ENCODE data around the gene RIPPLY1.

The RIPPLY1 gene

DNA sequence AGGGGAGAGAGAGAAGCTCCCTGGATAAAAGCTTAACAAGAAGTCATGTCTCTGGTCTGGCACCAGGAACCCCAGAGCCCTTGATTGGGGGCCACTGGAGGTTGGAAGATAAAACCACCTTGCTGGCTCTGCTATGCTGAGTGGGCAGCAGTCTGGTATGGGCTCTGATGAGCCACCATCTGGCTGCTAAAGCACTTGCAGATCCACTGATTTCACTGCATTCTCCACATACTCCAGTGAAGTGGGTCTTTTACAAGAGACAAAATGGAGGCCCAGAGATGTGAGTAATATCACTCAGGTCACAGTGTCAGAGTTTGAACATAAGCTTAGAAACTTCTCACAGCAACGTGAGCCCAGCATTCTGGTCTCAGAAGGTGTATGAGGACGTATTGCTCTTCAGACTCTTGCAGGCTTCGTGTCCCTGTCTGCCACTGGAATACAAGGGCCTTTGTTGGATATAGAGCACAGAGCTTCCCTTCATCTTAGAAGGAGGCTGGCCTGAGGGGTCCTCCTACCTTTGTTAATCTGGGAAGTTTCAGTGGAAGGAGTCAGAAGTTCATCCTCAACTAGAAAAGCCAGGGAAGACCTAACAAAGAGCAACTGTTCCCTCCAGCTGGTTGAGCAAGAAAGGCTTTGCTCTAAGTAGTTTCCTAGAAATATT lies 28.8 kb upstream of the RIPPLY1 start:
- TF ChIP-seq POLR2A (IDR thresholded peaks at IDR 0.05; ENCODE audit: low read depth, low read length), result no peak
- no peak for FAIRE-seq
- no peak for DNase-seq (ENCODE audit: insufficient read length, low spot score)

DNA sequence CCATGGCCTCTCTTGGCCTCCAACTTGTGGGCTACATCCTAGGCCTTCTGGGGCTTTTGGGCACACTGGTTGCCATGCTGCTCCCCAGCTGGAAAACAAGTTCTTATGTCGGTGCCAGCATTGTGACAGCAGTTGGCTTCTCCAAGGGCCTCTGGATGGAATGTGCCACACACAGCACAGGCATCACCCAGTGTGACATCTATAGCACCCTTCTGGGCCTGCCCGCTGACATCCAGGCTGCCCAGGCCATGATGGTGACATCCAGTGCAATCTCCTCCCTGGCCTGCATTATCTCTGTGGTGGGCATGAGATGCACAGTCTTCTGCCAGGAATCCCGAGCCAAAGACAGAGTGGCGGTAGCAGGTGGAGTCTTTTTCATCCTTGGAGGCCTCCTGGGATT lies 25.1 kb upstream of the RIPPLY1 start:
- FAIRE-seq (no peak), DNase-seq (ENCODE audit: insufficient read length, low spot score) (no peak)
- TF ChIP-seq POLR2A (IDR thresholded peaks at IDR 0.05; ENCODE audit: low read depth, low read length), result no peak

- DNase-seq (ENCODE audit: insufficient read length, low spot score), result no peak
- no peak for FAIRE-seq
- no peak for TF ChIP-seq POLR2A (IDR thresholded peaks at IDR 0.05; ENCODE audit: low read depth, low read length)
These were observed 24.6 kb upstream of the RIPPLY1 start for GRCh38 chrX:106927700-106928099.

DNA sequence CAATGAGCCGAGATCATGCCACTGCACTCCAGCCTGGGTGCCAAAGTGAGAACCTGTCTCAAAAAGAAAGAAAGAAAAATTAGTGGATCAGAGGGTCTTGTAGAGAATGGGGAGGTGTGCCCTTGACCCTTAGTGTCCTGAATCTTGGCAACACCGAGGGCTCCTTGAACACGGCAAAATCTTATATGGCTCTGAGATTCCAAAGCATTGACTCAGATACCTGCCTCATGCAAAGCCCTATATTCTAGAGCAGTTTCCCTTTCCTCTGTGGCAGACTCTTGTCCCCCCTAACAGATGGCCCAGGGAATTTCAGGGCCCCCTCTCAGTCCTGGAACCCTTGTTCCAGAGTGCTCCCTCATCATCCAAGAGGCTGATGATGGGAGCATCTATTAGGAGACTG lies 23.9 kb upstream of the RIPPLY1 start:
- DNase-seq (ENCODE audit: insufficient read length, low spot score) (no peak), FAIRE-seq (no peak)
- TF ChIP-seq POLR2A (IDR thresholded peaks at IDR 0.05; ENCODE audit: low read depth, low read length), result no peak

DNA sequence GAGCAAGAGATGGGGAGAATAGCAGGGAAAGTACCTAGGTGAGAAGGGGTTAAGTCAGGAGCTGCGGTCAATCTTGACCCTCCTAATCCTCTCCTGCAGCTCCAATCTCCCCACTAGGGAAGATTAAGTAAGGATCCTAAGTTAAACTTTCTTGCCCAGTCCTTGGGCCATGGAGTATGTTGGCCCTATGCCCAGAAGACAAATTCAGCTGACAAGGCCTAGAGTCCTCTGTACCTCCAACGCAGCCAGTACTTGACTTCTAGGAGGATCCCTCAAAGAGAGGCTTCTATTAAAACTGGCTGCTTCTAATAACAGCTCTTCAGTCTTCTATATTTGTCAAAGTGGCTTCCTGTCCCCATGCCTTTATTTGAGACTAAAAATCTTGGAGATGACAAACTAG lies 18.5 kb upstream of the RIPPLY1 start:
- no peak for FAIRE-seq
- TF ChIP-seq POLR2A (IDR thresholded peaks at IDR 0.05; ENCODE audit: low read depth, low read length), result no peak

DNA sequence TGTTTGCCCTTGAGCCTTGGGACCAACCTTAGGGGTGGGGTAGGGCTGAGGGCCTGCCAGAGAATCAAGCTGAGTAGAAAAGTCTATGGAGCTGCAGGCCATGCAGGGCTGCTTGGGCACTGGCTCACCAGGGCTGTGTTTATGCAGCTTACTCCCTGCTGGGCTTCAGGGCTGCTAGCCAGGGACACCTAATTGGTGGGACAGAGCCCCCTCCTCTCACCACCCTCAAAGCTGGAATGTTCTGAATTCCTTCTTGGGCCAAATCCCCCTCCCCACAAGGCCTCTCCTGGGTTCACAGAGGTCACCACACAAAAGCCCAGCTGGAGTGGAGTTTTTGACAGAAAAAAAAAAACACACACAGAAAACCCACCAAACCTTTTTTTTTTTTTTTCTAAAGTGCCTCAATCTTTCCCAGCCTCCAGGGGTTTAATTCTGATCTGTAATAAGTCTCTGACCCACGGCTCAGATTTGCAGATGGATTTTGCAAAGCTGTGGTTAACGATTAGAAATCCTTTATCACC lies 16.9 kb upstream of the RIPPLY1 start, which contains the start of gene CLDN2:
Gene CLDN2 (plus strand): TSS at position 471 of the 521 bp plus-strand sequence. CDS start 7,827 bp downstream, outside the sequence.
- no peak for FAIRE-seq
- DNase-seq (ENCODE audit: insufficient read length, low spot score), result no peak
- no peak for TF ChIP-seq POLR2A (IDR thresholded peaks at IDR 0.05; ENCODE audit: low read depth, low read length)

More for the DNA sequence above, 18.5 kb upstream of the RIPPLY1 start:
- no peak for DNase-seq (ENCODE audit: insufficient read length, low spot score)

DNA sequence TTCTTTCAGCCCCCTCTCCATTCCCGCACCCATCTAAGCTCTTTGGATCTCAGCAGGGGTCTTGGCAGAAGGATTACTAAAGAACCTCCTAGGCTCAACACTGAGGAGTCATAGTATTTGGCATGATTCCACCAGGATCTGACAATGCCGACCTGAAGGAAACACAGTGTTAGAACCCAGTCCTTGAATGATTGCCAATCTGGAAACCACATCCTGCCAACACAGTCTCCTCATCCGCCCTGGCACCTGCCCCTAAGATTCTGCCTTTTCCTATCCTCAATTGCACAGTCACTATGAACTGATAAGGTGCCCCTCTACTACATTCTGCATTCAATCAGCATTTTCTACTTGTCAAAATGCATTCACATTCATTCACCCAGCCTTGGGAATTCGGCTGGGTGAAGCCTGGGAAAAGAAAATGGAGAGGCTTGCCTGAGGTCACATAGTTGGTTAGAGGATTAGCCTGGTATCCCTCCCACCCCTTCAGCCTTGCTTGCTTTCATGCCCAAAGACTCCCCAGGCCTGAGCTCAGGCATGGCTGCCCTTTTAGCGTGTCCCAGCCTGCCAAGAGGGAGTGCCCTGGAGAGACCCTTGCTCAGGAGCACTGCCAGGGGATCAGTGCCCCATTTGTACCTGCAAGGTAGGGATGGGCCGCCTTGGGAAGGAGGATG lies 14.8 kb upstream of the RIPPLY1 start:
- DNase-seq (ENCODE audit: insufficient read length, low spot score), result peak; percentile 52
- FAIRE-seq, result peak; percentile 99
- no peak for TF ChIP-seq POLR2A (IDR thresholded peaks at IDR 0.05; ENCODE audit: low read depth, low read length)

- TF ChIP-seq POLR2A (IDR thresholded peaks at IDR 0.05; ENCODE audit: low read depth, low read length), result no peak
- FAIRE-seq (no peak), DNase-seq (ENCODE audit: insufficient read length, low spot score) (no peak)
These were observed 9.7 kb upstream of the RIPPLY1 start for GRCh38 chrX:106912864-106913263.

GRCh38 chrX:106906361-106906760 lies 3.2 kb upstream of the RIPPLY1 start:
- TF ChIP-seq POLR2A (IDR thresholded peaks at IDR 0.05; ENCODE audit: low read depth, low read length), result no peak
- FAIRE-seq (no peak), DNase-seq (ENCODE audit: insufficient read length, low spot score) (no peak)

DNA sequence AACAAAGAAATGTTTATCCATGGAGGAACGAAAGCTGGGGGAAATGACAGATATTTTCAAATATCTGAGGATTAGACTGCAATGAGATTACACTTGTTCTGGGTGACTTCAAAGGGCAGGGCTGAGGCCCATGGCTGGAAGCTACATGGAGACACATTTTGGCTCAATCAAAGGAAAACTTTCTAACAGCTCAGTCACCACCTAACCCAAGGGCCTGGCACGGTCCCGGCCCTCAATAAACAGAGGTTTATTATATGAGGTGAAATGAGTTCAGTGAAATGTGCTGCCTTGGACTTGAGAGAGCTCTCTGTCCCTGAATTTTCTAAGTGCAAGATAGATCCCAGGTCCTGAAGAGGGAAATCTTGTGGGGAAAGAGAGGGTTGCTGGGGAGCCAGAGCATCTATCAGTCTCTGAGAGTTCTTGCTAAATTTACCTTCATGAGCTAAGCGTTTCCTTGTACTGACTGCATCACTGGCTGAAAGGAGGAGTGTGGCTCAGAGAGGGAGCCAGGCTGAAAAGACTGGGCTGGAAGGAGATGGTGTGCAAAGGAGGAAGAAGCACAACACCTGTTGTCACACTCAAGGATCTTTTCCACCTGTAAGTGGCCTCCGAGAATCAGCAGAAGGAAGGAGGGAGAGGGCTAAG lies 2.0 kb upstream of the RIPPLY1 start:
- no peak for FAIRE-seq
- DNase-seq (ENCODE audit: insufficient read length, low spot score), result no peak
- no peak for TF ChIP-seq POLR2A (IDR thresholded peaks at IDR 0.05; ENCODE audit: low read depth, low read length)

GRCh38 chrX:106903856-106904528 lies 851 bp upstream of the RIPPLY1 start:
- DNase-seq (ENCODE audit: insufficient read length, low spot score) (no peak), FAIRE-seq (no peak)
- TF ChIP-seq POLR2A (IDR thresholded peaks at IDR 0.05; ENCODE audit: low read depth, low read length), result no peak

GRCh38 chrX:106902684-106903083 lies 457 bp downstream of the RIPPLY1 start:
- no peak for DNase-seq (ENCODE audit: insufficient read length, low spot score)
- no peak for TF ChIP-seq POLR2A (IDR thresholded peaks at IDR 0.05; ENCODE audit: low read depth, low read length)
- FAIRE-seq, result no peak

DNA sequence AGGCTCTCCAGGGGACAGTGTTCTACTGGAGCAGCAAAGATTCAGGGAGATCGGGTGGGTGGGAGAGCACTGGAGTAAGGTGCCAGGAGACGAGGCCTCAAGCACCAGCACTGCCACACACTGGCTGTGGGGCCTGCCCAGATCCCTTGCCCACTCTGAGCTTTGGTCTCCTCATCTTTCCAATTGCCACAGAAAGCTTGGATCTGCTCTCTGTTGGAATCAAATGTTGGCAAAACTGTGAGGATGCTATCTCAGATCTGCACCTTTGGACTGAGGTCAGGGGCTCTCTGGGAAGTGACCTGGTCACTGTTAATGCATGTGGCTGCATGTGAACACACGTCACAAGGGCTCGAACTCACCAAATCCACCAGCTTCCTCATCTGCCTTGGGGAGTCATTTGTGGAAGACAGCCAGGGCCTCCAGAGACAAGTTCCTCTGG lies 1.3 kb downstream of the RIPPLY1 start:
- FAIRE-seq (no peak), DNase-seq (ENCODE audit: insufficient read length, low spot score) (no peak)
- no peak for TF ChIP-seq POLR2A (IDR thresholded peaks at IDR 0.05; ENCODE audit: low read depth, low read length)

GRCh38 chrX:106901341-106901740 lies 1.8 kb downstream of the RIPPLY1 start:
- FAIRE-seq, result no peak
- TF ChIP-seq POLR2A (IDR thresholded peaks at IDR 0.05; ENCODE audit: low read depth, low read length), result no peak
- DNase-seq (ENCODE audit: insufficient read length, low spot score), result no peak

Measured in H54 (cell line).